ENCODE data around the gene ERN1.
A peak's percentile ranks its signal among the peaks of the same experiment; 100 is the strongest.
"Not testable (repeated sequence)": the region's sequence is repeated elsewhere in the genome, so short reads cannot be mapped to it uniquely, and the experiment has no call there.

The ERN1 gene

GRCh38 chr17:64134216-64134970 is 4.4 kb upstream of the ERN1 start:
- no peak for DNase-seq

- no peak for DNase-seq
Observed at GRCh38 chr17:64133546-64134215, 3.7 kb upstream of the ERN1 start.

DNA sequence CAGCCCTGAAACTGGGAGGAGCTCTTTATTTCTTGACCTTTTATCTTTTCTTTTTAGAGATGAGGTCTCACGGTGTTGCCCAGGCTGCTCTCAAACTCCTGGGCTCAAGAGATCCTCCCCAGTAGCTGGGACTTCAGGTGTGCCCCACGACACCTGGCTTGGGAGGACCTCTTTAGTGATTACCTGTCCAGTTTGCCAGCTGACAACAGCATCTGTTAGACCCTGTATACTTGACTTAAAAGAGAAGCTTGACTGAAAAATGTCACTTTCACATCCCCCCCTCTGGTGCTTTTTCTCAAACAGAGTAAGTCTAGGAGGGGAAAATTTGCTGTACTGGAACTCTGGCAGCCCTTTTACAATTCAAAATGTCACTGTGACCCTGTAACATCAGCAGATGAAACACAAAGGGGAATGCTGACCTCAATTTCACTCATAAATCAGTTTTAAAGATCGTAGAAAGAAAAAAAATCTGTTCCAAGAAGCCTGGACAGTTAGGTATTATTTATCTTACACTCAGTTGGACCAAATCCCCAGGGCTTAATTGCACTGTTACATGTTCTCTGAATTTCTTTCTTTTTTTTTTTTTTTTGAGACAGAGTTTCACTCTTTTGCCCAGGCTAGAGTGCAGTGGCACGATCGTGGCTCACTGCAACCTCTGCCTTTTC is 1.8 kb upstream of the ERN1 start:
- DNase-seq, result no peak

DNA sequence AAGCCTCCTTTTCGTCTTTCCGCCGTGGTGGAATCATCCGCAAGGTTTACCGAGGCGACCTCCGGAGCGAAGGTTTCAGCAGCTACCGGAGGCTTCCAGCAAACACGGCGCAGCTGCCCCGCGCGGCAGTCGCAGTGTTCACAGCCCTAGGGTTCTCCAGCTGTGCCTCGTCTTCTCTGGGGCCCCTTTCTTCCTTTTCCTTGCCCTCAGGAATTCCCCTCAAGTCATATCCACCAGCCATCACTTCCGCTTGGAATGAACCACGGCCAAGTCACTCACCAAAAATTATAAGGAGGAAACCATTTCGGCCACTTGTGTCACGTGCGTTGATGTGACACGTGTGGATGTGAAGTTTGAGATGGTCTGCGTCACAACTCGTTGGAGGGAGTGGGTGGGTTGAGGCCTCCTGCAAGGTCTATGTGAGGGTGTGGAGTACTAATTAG is 636 bp upstream of the ERN1 start:
- DNase-seq, result peak; percentile 75

DNA sequence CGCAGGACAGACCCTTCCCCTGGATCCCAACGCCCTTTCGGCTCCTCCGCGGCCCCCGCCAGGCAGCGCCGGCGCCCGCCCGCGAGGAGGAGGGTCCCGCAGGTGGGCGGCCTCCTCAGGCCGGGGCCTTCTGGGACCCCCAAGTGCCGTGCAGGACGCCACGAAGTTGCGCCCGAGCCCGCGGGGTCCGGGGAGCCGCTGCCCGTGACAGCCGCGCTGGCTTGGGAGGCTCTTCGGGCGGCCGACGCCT is 504 bp downstream of the ERN1 start:
- no peak for DNase-seq

- no peak for DNase-seq
Observed at GRCh38 chr17:64128787-64129514, 993 bp downstream of the ERN1 start.

DNA sequence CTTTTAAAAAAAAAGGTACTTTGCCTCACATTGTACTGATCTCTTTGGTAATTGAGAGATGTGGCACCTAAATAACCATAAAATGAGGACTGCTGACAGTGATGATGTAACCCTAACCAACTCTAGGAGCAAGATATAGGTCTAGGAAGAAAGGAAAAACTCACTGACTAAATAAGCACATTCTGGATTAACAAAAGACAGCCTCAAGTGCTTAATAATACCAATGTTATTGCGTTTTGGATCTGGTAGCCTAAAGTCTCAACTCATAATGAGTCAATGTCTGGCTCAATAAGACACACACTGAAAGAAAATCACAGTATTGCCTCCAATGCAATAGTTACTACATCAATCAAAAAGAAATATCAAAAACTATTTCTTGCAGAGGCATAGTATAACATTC is 3.0 kb downstream of the ERN1 start:
- no peak for DNase-seq

GRCh38 chr17:64125937-64126336 is 4.0 kb downstream of the ERN1 start:
- no peak for DNase-seq

DNA sequence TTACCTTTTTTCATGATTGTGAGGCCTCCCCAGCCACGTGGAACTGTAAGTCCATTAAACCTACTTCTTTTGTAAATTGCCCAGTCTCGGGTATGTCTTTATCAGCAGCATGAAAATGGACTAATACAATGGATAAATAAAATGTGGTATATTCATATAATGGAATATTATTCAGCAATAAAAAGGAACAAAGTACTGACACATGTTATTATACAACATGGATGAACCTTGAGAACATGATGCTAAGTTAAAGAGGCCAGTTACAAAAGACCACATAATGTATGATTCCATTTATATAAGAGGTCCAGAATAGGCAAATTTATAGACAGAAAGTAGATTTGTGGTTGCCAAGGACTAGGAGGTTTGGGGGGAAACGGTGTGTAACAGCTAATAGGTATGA is 5.3 kb downstream of the ERN1 start:
- no peak for DNase-seq

DNA sequence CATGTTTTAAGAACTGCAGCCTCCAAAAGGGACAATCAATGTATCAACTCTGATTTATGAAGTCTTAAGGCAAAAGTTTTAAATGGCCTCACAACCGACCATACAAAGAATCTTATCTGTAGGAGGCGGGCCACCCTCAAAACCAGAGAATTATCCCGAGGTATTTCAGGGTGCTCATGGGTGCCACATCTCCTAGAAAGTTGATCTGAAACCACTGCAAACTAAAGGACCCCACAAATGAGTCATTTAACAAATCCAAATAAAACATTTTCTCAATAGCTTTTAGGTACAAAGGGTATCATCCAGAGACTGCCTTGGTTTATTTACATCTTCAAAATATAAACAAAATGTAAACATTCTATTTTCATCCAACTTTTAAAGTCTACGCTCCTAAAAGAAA is 6.8 kb downstream of the ERN1 start:
- DNase-seq, result no peak

DNA sequence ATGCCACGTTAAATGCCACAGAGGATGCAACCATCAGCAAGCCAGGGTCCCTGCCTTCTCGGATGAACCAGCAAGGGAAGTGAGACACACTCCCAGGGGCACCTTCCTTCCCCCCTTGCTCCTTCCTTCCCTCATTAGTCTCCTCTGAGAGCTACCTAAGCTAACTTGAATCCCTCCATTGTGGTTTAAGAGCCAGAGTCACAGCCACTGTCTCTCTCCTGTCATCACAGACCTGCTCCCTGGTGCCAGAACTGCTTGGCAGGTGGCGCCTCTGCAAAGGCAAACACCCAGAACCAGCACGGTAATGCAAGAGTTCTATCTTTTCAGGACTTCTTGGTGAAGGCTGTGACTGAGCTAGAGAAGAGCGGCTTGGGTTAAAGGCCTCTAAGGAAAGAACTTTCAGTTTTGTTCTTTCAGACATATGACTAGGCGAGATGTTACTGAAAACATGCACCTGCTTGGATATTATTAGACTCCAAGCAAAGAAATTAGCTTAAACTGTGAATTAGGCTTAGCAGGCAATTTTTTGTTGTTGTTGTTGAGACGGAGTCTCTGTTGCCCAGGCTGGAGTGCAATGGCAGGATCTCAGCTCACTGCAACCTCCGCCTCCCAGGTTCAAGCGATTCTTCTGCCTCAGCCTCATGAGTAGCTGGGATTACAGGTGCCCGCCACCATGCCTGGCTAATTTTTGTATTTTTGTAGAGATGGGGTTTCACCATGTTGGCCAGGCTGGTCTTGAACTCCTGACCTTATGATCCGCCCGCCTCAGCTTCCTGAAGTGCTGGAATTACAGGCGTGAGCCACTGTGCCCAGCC is 8.8 kb downstream of the ERN1 start:
- DNase-seq, result not testable (repeated sequence)

GRCh38 chr17:64120159-64120810 is 9.7 kb downstream of the ERN1 start:
- DNase-seq, result no peak

GRCh38 chr17:64117981-64118979 is 11.7 kb downstream of the ERN1 start:
- no peak for DNase-seq

- DNase-seq, result no peak
Observed at GRCh38 chr17:64115822-64116534, 14.0 kb downstream of the ERN1 start.

GRCh38 chr17:64115043-64115698 is 14.8 kb downstream of the ERN1 start:
- no peak for DNase-seq

DNA sequence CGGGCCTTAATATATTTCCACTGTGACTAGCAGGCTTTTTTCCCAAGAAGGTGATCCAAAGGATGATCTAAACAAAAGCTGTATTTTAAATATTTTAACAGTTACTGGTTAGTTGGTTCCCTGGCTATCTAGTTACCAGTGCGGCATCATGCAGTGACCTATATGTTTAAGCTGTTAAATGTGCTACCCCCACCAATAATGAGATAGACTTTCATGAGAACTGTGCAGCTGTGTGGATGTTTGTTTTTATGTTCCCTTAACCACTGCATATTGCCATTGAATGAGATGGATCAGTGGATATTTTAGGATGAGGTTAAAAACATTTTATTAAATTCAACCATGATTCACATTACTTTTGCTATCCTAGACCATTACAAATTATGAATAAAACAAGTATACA is 16.9 kb downstream of the ERN1 start:
- DNase-seq, result no peak

- no peak for DNase-seq
Observed at GRCh38 chr17:64111831-64112230, 18.1 kb downstream of the ERN1 start.

- DNase-seq, result no peak
Observed at GRCh38 chr17:64110379-64111152, 19.4 kb downstream of the ERN1 start.

GRCh38 chr17:64109400-64109799 is 20.5 kb downstream of the ERN1 start:
- no peak for DNase-seq
